ENCODE results near the gene SKI.

Gene SKI

DNA sequence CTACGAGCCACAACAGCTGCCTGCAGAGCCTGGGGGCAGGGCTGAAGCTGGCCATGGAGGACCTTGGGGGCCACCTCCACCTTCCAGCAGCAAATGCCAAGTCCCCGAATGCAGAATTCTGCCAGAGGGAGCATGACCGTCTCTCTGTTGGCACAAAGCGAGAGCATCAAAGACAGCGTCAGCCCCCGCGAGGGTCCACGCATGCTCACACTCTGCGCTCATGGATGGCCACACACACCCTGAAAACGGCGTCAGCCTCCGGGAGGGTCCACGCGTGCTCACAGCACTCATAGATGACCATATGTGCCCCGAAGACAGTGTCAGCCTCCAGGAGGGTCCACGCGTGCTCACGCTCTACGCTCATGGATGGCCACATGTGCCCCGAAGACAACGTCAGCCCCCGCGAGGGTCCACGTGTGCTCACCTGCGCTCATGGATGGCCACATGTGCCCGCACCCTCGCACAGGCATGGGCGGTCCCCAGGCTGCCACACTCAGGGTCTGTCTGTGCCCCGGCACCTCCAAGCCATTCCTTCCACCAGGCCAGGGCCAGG, 116.7 kb downstream of the SKI start:
- DNase-seq, result no peak

DNA sequence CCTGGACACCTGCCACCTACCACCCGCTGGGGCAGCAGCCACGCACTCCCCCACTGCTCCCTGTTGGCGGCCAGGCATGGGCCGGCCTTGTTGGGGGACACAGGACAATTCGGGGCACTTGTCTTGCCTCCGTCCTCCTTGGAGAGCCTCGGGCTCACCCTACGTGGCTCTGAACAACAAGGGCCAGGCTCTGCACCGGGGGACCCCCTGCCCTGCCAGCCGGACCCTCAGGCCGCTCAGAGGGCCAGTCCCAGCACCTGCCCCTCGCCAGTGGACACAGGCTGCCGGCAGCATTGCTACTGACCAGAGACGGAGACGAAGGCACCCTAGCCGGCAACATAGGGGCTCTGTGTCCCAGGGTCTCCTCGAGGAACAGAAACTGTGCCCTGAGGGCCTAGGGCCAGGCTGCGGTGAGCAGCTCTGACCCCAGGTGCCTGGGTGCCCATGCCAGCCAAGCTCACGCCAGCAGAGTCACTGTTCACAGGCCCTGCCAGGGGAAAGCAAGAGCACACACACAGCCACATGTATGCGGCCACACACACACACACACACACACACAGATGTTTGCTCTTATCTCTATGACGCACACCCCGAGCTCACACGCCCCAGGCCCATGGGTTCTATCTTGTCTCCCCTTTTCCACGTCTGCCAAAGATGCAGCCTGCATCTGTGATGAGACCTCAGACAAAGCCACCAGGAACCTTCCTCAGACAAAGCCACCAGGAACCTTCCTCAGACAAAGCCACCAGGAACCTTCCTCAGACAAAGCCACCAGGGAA, 117.4 kb downstream of the SKI start:
- DNase-seq, result no peak

DNA sequence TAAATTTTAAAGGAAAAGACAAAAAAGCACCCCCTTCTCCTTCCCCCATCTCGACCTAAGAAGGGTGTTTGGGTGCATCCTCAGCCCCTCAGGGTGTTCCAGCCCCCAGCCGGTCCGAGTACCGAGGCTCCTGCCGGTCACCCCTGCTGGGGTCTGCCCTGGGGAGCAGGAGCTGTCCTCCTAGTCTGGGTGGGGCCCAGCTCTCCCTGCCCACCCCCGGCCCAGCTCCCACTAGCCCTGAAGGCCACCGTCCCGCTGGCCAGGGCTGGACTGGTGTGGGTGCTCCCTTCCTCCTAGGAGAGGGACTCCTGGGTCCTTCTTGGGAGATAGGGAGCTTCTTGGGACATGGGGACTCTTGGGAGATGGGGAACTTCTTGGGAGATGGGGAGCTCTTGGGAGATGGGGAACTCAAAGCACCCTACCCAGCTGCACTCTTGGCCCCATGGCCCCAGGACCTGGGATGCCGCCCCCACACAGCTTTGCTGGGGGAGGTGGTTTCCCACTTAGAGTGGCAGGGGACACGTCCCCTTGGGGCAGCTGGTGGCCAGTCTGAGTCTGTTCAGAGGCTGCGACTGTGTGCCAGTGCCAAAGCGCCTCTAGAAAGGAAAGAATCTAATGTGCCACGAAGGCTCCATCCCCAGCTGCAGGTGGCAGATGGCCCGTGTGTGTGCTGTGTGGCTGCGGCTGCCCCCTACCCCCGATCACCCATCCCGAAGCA, 118.7 kb downstream of the SKI start:
- DNase-seq, result no peak

DNA sequence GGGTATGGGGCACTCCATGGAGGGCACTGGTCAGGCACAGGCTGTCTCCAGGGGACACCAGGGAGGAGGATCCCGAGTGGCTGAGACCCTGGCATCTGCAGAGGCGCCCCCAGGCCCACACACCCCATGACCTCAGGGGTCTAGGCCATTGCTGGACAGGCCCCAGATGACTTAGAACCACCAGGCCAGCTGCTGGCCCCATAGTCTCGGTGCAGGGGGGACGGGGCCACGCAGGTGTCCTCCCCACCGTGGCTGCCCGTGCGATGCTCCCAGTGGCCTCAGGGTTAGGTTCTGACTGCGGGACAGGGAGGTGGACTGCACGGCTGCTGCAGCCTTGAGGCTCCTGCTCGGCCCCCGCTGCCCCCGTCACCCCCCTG, 119.3 kb downstream of the SKI start:
- DNase-seq, result no peak

DNA sequence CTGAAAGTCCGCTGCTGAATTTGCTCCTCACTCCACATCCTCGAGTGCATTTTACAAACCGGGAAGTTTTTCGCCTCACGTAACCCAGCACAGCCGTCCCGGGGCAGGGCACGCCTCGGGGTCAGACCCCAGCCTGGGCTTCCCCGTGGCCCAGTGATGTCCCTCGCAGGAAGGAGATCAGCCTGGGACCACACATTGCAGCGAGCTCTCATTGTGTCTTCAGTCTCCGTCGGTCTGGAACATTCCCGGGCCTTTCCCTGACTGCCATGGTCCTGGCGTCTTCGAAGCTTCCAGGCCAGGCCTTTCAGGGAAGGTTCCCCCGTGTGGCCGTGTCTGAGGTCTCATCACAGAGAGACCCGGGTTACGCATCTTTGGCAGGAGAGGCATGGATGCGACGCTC, 119.8 kb downstream of the SKI start:
- DNase-seq, result no peak

DNA sequence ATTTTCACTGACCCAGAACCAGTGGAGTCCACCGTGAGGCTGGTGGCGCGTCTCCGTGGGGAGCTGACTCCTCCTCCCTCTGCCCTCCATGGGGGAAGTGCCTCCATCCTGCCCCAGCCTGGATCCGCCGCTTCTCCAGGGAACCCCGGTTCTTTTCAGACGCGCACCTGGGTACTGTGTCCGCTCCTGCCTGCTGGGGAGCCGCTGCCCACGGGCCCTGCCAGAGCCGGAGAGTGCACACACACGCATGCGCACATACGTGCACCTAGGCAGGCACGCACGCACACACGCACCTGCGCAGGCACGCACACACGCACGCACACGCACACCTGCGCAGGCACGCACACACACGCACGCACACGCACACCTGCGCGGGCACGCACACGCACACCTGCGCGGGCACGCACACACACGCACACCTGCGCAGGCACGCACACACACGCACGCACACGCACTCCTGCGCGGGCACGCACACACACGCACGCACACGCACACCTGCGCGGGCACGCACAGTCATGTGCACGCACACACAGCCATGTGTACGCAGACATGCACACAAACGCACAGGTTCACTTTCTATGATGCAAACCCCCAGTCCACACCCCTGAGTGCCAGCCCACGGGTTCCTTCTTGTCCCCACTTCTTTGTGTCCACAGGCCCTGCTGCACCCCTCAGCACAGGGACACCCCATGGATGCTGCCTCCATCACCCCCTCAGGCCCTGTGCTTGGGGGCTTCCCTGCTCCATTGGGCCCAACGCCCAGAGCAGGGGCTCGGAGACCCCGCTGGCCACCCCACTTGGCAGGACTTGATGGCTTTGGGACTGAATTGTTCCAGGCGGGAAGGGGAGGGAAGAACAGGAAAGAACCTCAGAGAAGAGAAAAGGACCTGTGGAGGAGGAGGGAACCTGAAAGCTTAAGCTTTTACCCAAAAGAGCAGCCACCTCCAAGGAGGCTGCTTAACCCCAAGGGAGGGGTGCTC, 120.5 kb downstream of the SKI start:
- no peak for DNase-seq

DNA sequence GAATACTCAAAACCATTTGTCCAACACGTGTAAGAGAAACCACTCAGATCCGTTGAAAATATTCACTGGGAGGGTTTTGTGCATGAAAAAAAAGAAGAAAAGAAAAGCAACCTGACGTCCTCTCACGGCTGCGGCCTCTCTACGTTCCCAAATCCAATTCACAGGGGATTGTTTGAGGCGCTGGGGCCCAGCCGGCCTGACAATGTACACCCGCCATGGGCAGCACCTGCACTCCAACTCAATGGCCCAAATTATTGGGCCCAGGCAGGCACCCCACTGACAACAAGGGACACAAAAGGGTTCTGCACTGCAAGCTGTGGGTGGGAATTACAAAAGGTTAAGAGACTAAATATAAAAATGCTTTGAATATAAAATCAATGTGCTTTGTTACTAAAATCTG, 121.7 kb downstream of the SKI start:
- no peak for DNase-seq

DNA sequence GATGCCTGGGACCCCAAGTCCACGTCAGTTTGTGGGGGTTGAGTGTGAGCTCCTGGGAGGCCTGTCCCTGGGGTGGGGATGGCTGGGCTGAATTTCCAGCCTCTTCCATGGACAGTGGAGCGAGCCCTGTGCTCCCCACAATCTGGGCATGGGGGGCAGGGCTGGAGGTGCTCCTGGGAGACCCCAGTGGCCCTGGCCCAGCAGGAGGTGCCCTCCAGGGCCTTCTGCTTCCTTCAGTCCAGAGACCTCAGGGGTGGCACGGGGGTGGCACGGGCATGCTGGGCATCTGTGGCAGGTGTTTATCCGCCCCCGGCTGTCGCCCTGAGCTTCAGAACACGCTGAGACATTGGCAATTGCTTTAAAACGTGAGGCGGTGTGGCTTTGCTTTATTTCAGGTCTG, 122.4 kb downstream of the SKI start:
- no peak for DNase-seq

DNA sequence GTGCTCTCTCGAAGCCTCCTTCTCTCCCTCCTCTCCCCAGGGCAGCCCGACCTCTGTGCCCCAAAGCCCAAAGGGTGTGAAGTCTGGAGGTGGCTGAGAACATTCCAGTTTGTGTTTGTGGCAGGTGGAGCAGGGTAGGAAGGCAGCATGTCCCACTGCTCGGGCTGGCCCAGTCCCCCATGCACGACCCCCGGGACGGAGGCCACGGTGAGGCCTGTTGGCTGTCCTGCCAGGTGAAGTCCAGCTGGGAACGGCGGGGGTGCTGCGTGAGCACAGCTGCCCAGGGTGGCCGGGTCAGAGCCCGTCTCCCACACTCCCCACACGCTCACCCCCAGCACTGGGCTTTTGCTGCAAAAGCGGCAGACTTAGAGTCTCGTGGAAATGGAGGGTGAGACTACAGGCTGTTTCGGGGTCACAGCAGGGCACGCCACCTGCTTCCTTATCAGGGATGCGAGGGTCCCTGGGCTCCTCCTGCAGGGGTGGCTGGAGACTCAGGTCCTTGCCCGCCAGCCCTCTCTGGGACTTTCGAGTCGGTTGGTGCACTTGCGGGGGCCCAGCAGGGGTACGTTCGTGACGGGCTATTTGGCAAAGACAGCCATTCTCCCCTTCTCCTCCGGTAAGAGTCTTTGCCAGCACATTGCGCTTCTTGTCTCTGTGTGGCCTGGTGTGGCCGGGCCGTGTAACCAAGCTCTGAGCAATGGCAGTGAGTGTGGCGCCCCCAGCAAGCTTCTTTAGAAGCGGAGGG, 123.0 kb downstream of the SKI start:
- DNase-seq, result no peak

DNA sequence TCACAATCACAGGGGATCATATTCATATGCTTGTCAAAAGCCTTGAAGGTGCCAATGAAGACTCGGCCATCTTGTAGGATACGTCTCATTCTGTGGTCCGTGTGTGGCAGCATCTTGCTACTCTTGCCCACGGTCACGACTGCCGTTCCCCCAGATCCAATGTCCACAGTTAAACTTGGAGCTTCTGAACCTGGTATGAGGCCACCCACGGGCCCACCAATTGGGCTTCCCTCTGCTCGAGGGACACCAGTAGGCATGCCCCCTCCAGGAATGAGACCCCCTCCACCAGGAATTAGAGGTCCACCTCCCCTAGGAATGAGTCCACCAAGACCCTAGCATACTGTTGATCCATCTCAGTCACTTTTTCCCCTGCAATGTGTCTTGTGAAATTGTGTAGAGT, 123.6 kb downstream of the SKI start:
- no peak for DNase-seq

DNA sequence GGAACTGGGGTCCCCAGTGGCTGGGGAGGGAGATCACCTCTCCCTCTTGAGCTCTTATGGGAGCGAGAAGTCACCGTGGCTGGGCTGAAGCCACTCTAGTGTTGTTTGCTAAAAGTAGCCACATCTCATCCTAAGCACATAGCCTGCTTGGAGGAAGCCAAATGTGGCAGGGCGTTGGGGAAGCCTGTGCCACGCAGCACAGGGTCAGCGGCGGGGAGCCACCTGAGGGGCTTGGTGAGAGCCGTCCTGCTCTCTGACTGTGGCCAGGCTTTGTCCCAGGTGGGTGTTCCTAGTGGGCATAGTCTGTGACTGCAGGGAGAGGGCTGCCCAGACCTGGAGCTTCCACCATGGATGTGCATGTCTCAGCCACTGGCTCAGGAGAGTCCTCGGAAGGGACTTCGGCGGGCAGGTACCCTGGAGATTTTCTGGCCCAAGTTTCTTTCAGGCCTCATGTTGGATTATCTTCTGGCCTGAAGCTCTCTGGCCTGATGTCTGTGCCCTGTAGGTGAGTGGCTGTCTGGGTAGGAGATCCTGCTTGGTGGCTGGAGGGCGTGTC, 124.3 kb downstream of the SKI start:
- DNase-seq, result no peak

DNA sequence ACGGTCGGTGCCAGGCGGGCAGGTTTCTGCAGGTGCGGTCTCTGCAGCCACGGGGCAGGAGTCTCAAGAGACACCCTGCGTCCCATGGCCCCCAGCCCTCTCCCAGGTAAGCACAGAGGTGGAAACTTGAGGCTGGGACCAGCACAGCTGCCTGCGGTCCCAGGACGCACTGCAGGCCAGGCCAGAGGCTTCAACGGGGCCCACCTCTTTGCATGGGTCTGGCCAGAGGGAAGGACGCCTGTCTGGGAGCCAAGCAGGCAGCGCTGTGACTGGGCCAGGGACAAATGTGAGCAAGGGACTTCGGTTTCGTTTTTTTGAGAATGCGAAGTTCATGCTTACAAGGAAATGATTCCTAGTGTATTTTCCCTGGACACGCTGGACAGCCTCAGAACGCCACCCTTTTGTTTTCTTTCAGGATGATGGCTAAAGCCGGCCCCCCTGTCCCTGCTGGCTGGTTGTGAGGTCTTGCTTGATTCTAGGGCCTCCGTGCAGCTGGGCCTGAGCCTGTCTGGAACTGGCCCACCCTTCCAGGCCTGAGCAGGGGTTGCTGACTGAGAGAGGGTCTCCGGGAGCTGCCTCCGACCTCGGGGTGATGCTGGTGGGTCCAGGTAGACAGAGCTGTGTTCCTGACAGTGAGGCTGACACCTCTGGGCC, 124.9 kb downstream of the SKI start:
- no peak for DNase-seq

DNA sequence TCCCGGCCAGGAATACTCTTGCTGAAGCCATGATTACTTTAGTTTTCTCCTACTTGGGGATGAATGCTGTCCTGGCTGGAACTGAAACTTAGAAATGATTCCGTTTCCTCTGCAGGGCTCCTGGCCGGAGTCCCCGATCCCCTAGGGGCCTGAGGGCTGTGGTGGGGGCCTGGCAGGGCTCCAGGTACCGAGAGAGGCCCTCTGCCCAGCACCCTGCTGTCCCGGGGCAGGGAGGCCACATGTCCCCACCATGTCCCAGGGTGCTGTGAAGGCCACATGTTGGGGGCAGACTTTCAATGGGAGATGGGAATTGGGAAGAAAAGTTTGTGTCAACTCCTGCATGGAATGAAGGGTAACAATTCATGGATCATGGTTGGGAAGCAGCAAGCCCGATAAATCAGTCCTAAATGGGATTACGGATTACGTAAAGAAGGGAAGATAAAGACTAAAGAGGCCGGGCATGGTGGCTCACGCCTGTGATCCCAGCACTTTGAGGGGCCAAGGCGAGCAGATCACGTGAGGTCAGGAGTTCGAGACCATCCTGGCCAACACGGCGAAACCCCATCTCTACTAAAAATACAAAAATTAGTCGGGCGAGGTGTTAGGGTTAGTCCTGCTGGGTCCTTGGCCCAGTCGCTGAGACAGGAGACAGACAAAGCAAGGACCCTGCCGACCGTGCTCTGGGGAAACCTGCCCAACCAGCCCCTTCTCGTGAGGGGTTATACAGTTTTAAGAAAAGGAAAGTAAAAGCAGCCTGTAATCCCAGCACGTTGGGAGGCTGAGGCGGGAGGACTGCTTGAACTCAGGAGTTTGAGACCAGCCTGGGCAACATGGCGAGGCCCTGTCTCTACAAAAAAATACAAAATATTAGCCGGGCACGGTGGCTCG, 125.7 kb downstream of the SKI start:
- no peak for DNase-seq

DNA sequence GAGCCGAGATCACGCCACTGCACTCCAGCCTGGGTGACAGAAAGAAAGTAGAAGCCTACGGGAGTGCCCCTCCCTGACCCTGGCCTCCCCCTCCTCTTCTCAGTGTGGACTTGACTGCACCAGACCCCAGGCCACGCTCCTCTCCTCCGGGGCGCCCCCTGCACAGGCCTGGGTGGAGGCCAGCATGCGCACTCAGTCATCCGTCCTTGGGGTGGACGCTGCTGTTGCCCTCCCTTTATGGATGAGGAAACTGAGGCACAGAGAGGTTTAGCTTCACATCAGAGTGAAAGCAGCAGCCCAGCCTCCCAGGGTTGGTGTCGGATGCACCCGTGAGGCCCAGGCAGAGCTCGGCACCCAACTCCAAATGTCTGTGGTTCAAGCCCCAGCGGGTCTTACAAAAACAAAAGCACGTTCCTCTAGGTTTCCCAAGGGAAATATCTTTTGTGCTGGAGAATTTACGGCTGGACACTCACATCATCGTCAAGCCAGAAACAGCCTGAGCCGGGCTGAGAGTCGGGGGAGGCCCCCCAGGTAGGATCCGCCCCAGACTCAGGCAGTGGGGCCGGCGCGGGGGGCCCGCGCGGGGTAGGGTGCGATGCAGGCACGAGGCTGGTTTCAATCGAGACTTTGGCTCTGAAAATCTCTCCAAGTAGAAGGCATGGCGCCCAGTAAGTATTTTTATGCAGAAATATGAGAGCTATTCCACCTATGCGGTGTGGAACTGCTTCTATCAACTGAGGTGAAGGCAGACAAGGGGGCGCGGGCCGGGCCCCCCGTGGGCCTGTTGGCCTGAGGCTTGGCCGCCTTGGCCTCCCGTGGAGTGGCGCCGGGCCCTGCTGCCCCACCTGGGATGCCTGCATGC, 126.6 kb downstream of the SKI start:
- no peak for DNase-seq

DNA sequence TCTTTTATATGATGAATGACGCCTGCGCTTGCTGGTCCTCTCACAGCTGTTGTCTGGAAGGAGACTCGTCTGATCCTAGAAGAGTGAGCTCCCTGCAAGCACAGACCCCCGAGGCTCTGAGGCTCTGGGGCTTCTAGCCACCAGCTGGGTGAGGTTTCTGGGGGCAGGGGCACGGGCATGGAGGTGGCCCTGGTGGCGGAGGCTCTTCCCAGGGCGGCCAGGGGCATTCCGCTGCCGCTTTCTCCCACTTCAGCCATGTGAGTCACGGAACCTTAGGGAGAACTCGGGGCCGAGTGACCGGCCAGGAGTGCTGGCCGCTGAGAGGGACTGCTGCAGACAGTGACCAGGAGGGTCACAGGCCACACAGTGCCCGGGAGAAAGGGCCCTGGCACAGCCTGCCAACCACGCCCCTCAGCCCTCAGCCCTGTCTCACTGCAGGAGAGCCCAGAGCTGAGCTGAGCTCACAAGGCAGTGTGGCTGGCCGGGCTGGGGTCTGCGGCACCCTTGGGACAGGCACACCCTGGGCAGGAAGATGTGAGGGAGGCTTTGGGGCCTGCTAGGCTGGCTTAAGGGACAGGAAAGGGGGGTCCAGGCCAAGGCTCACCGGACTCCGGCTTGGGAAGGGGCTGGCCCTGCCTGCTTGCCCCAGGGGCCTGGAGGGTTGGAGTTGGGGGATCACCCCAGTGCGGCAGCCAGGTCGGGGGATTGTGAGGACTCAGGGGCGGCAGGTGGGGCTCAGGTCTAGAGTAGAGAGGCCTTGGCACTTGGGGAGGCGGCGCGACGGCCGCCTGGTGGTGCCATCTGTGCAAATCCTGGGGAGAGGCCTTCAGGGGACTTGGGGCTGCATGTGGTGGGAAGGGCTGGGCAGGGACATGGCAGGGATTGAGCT, 127.5 kb downstream of the SKI start:
- DNase-seq, result no peak

DNA sequence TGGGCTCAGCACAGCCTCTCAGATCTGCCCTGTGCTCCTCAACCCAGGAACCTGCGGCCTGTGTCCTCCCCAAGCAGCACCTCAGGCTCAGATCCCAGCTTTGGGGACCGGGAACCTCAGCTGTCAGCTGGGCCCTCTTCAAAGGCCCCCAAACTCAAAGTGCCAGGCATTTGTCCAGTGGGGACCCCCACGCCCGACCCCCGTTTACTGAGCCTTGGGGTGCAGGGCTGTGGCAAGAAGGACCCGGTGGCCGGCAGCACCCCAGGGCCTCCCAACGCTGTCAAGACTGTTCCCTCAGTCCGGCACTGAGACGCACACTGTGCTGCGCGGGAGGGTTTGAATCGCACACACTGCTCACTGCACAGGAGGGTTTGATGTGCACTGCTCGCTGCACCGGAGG, 128.3 kb downstream of the SKI start:
- no peak for DNase-seq

DNA sequence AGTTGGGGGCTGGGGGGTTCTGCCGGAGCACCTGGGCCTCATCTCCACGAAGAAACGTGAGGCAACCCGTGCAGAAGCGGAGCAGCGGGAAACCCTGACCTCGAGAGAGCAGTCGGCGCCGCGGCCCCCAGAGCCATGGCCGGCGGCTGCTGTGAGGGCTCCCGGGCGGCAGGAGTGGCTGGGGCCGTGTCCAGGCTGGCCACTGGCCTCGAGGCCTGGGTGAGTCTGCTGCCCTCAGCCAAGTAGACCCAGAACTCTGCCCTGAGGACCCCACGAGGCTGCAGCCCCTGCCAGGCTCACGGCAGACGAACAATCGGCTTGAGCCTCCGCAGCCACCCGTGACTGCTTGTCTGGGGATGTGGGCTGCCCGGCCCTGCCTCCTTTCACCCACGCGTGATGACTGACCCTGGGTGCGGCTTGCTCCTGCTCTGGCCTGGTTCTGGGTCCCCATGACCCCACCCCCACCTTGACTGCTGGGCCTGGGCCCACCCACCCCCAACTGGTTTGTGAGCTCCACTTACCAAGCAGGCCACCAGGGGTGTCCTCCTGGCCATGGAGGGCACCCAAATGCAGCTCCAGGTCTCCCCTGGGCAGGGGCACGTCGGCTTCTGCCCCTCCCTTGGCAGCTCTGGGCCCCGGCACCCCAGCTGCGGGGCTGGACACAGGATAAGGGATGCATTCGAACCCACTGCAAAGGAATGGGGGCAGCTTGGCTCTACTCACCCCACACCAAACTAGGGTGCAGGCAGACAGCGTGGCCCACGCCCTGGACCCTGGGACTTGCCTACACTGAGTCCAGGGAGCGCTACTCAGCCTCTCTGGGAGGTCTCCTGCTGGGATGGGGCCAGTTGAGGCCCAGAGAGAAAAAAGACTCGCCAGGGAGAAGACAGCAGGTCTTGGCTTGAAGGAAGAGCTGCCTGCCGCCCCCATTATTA, 129.1 kb downstream of the SKI start:
- no peak for DNase-seq
